Measurements from ENCODE around the gene PCSK4. TPM values are rescaled to one million over a fixed set of nuclear protein-coding genes. Genes with fewer than 3 reads are reported as not detected.

The PCSK4 gene
- total and polyA plus RNA-seq, 10 of the 15 experiments (the other 5 are each of a cell fraction or from before 2014, with no cell fraction given), result 0.27 to 0.99 (median 0.40) TPM; not detected in 3

DNA sequence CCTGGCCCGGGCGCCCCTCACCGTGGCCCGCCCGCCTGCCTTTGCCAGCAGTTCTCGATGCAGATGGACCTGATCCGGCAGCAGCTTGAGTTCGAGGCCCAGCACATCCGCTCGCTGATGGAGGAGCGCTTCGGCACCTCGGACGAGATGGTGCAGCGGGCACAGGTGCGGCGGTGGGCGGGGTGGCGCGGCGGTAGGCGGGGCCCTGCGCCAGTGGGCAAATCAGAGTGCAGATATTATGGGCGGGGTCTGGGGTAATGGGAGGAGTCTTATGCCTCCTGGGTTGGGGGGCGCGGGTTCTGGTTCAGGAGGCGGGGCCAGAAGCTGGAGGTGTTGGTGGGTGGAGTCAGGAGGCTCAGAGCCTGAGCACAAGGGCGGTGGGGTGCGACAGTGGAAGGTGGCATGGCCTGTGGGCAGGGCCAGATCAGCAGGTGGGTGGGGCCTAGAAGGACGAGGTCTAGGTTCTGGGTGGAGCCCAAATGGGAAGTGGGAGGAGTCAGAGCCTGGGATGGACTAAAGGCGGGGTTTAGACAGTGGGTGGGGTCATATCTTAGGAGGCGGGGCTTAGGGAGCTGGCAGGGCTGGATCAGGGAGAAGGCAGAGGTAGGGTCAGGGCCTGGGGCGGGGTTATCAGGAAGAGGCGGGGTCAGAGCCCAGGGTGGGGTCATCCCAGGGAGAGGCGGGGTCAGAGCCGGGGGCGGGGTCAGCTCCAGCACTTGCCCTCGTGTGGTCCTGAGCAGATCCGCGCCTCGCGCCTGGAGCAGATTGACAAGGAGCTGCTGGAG lies 34.6 kb downstream of the PCSK4 start:
- RAD21 ChIA-PET (ENCODE audit: unreplicated experiment), result no interaction called here
- no peaks in the 10 kb centered on the region for H4K20me1 ChIP-seq (ENCODE audit: control insufficient read depth, insufficient read depth)
- intact Hi-C loops (cut with micrococcal nuclease; ENCODE audit: unreplicated experiment), result no loop called here
- H3K36me3 ChIP-seq (ENCODE audit: control insufficient read depth in 2 of 2, insufficient read depth in 2 of 2, low read length in 1 of 2), result no peaks in the 10 kb centered on the region
- WGBS (ENCODE audit: insufficient coverage, insufficient replicate concordance, low lambda C conversion rate, missing lambda C conversion rate), result 13% methylated on average over 38 of the region's 42 CpGs
- POLR2A ChIA-PET, result no interaction called here
- no peaks in the 10 kb centered on the region for H3K79me2 ChIP-seq (ENCODE audit: control insufficient read depth, insufficient read depth, low read length)
- BruUV-seq (replicated peaks), result no TSS peak
- ATAC-seq, result peak; percentile 78
- H3K4me2 ChIP-seq (ENCODE audit: control insufficient read depth, insufficient read depth), result 0 out of 2 replicates have a peak overlapping the region, but pooled peaks have one; percentile 25
- SMC1A ChIA-PET (ENCODE audit: uncharacterized antibody, unreplicated experiment), result no interaction called here
- TF ChIP-seq POLR2A (IDR thresholded peaks at IDR 0.05; ENCODE audit: low read depth, low read length), result 0 out of 2 replicates have a peak, but pooled peaks have one; percentile 19
- TF ChIP-seq SUZ12 (IDR thresholded peaks at IDR 0.05; ENCODE audit: unreplicated experiment), result no peak
- TF ChIP-seq CEBPB (IDR thresholded peaks at IDR 0.05; ENCODE audit: borderline replicate concordance in 1 of 2, low read depth in 2 of 2, low read length in 2 of 2), result no peak
- peak; percentile 22; the same call in 1 of the 2 replicates for TF ChIP-seq SPI1 (IDR thresholded peaks at IDR 0.05; ENCODE audit: borderline replicate concordance, insufficient read depth, low read depth, low read length)
- no peak for FAIRE-seq
- no peak overlapping the region for H3K4me3 ChIP-seq
- H3K27me3 ChIP-seq (replicated peaks in 1 of 2; ENCODE audit: control insufficient read depth in 2 of 2, insufficient read depth in 2 of 2, low read length in 1 of 2), result peaks cover 4% of the 10 kb centered on the region in 2 experiments; a peak in 2 of 4 replicates
- in situ Hi-C loops (cut with MboI), result no loop called here
- H3K9ac ChIP-seq (ENCODE audit: control insufficient read depth, insufficient read depth, low read length), result no peak overlapping the region
- no peak overlapping the region for H3K27ac ChIP-seq (ENCODE audit: control insufficient read depth, insufficient read depth)
- H3K4me1 ChIP-seq (ENCODE audit: control insufficient read depth, insufficient read depth, low read length), result peaks cover 3% of the 10 kb centered on the region
- H2AFZ ChIP-seq (ENCODE audit: control insufficient read depth, low read depth, low read length), result no peak overlapping the region
- H3K9me3 ChIP-seq (replicated peaks; ENCODE audit: control insufficient read depth, insufficient read depth, low read length), result no peaks in the 10 kb centered on the region; the same call in 2 of the 3 replicates
- CTCF ChIA-PET, result interaction anchor here (1.3 kb wide), 1 partner anchor 11 kb away, joined by 3 read pairs; no protein-coding TSS in a partner anchor
- no peak for DNase-seq (ENCODE audit: low read depth, low spot score)

DNA sequence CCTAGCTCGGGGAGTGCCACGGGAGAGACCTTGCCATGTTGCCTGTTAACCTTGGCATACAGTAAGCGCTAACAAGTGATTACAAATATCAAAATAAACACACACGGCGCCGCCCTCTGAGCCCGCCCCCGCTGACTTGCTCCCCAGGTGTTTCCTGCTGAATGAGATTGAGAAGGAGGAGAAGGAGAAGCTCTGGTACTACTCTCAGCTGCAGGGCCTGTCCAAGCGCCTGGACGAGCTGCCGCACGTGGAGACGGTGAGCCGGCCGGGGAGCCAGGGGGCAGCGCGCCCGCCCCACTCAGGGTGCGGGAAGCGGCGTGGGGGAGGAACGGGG lies 35.2 kb downstream of the PCSK4 start:
- Histone ChIP-seq H2AFZ (ENCODE audit: control insufficient read depth, low read depth, low read length) (no peak overlapping the region), H3K79me2 (ENCODE audit: control insufficient read depth, insufficient read depth, low read length) (no peaks in the 10 kb centered on the region), H3K27ac (ENCODE audit: control insufficient read depth, insufficient read depth) (no peak overlapping the region), H3K27me3 (replicated peaks in 1 of 2; ENCODE audit: control insufficient read depth in 2 of 2, insufficient read depth in 2 of 2, low read length in 1 of 2) (peaks cover 5% of the 10 kb centered on the region in 2 experiments; a peak in 2 of 4 replicates), H3K4me1 (ENCODE audit: control insufficient read depth, insufficient read depth, low read length) (peaks cover 3% of the 10 kb centered on the region), H4K20me1 (ENCODE audit: control insufficient read depth, insufficient read depth) (no peaks in the 10 kb centered on the region), H3K36me3 (ENCODE audit: control insufficient read depth in 2 of 2, insufficient read depth in 2 of 2, low read length in 1 of 2) (no peaks in the 10 kb centered on the region), H3K9me3 (replicated peaks; ENCODE audit: control insufficient read depth, insufficient read depth, low read length) (no peaks in the 10 kb centered on the region; the same call in 2 of the 3 replicates), H3K4me3 (no peak overlapping the region), H3K4me2 (ENCODE audit: control insufficient read depth, insufficient read depth) (0 out of 2 replicates have a peak overlapping the region, but pooled peaks have one; percentile 25), H3K9ac (ENCODE audit: control insufficient read depth, insufficient read depth, low read length) (no peak overlapping the region)
- FAIRE-seq (no peak), ATAC-seq (no peak), DNase-seq (ENCODE audit: low read depth, low spot score) (no peak)
- RAD21 ChIA-PET (ENCODE audit: unreplicated experiment), result no interaction called here
- SMC1A ChIA-PET (ENCODE audit: uncharacterized antibody, unreplicated experiment), result no interaction called here
- no TSS peak for BruUV-seq (replicated peaks)
- TF ChIP-seq EGR1 (IDR thresholded peaks at IDR 0.05; ENCODE audit: borderline replicate concordance in 1 of 2, low read depth in 2 of 2, low read length in 2 of 2) (0 out of 3 replicates have a peak, but pooled peaks of 1 of the 2 experiments have one; percentile 35), CHD1 (IDR thresholded peaks at IDR 0.05; ENCODE audit: low read depth, low read length) (no peak), GABPA (IDR thresholded peaks at IDR 0.05; ENCODE audit: low read depth) (no peak), EED (IDR thresholded peaks at IDR 0.05; ENCODE audit: low read depth) (no peak), HDAC2 (IDR thresholded peaks at IDR 0.05) (no peak), YY1 (IDR thresholded peaks at IDR 0.05; ENCODE audit: low read depth, low read length) (no peak)
- intact Hi-C loops (cut with micrococcal nuclease; ENCODE audit: unreplicated experiment), result no loop called here
- CTCF ChIA-PET, result interaction anchor here (1.3 kb wide), 1 partner anchor 11 kb away, joined by 3 read pairs; no protein-coding TSS in a partner anchor
- 6% methylated on average over 22 of the region's 22 CpGs for WGBS (ENCODE audit: insufficient coverage, insufficient replicate concordance, low lambda C conversion rate, missing lambda C conversion rate)
- POLR2A ChIA-PET, result no interaction called here
- in situ Hi-C loops (cut with MboI), result no loop called here

All from GM12878 (cell line).